Measurements from ENCODE around the gene EIF2AK2.

GRCh38 chr2:37080266-37080665 lies 76.5 kb downstream of the EIF2AK2 start:
- TF ChIP-seq CTCF (conservative IDR thresholded peaks at IDR 0.05 in 1 of 2, IDR thresholded peaks at IDR 0.05 in 1 of 2; ENCODE audit: extremely low read depth in 1 of 2, insufficient read depth in 1 of 2, low read depth in 1 of 2, low read length in 2 of 2) (no peak), EZH2 (IDR thresholded peaks at IDR 0.05; ENCODE audit: borderline replicate concordance, low read length) (no peak)

Data from mammary epithelial cell (primary cell).